ENCODE results near the gene RPL21. TPM values are rescaled to one million over a fixed set of nuclear protein-coding genes. Genes with fewer than 3 reads are reported as not detected.
"Not testable (repeated sequence)": the region's sequence is repeated elsewhere in the genome, so short reads cannot be mapped to it uniquely, and the experiment has no call there.

Gene RPL21
- polyA plus RNA-seq = 1,000 to 10,000 TPM in 1 of 2 donors, 100 to 1,000 TPM in 1; 457 to 1,083 TPM

GRCh38 chr13:27251166-27252091 is at the start of gene RPL21:
Gene RPL21 (plus strand): TSS chr13:27251558. CDS start chr13:27253777, 2,219 bp downstream.
- Histone ChIP-seq H3K27me3 (ENCODE audit: control insufficient read depth in 1 of 2, insufficient read depth in 2 of 2, low read length in 2 of 2) (no peaks in the 10 kb centered on the region), H3K4me3 (ENCODE audit: low read depth in 1 of 2, low read length in 2 of 2) (peak within 1 kb of the TSS; percentile 75 to 99), H3K9me3 (ENCODE audit: control insufficient read depth in 2 of 2, insufficient read depth in 1 of 2, low read depth in 1 of 2, low read length in 1 of 2) (no peaks in the 10 kb centered on the region), H3K4me1 (ENCODE audit: control insufficient read depth in 2 of 2, insufficient read depth in 2 of 2, low read length in 1 of 2) (no peaks in the 10 kb centered on the region), H3K27ac (ENCODE audit: low read depth in 2 of 2, low read length in 1 of 2) (peak within 1 kb of the TSS; percentile 97), H3K36me3 (ENCODE audit: control insufficient read depth in 2 of 2, insufficient read depth in 2 of 2, low read length in 1 of 2) (peaks cover 3 to 5% of the 10 kb centered on the region in 2 donors)
- WGBS, 2 donors = 0% methylated on average over 69 of the region's 69 CpGs

- no peaks in the 10 kb centered on the region for H3K9me3 ChIP-seq (ENCODE audit: control insufficient read depth in 2 of 2, insufficient read depth in 1 of 2, low read depth in 1 of 2, low read length in 1 of 2)
- H3K4me3 ChIP-seq (ENCODE audit: low read depth in 1 of 2, low read length in 2 of 2) = no peak overlapping the region
- no peaks in the 10 kb centered on the region for H3K36me3 ChIP-seq (ENCODE audit: control insufficient read depth in 2 of 2, insufficient read depth in 2 of 2, low read length in 1 of 2)
- 82 to 92% methylated on average over 1 of the region's 1 CpG for WGBS, 2 donors
- no peaks in the 10 kb centered on the region for H3K4me1 ChIP-seq (ENCODE audit: control insufficient read depth in 2 of 2, insufficient read depth in 2 of 2, low read length in 1 of 2)
- H3K27me3 ChIP-seq (ENCODE audit: control insufficient read depth in 1 of 2, insufficient read depth in 2 of 2, low read length in 2 of 2) = no peaks in the 10 kb centered on the region
- H3K27ac ChIP-seq (ENCODE audit: low read depth in 2 of 2, low read length in 1 of 2) = no peak overlapping the region
Measured at GRCh38 chr13:27201661-27202060, 49.7 kb upstream of the RPL21 start.

GRCh38 chr13:27203186-27203585 is 48.2 kb upstream of the RPL21 start:
- H3K27me3 ChIP-seq (ENCODE audit: control insufficient read depth in 1 of 2, insufficient read depth in 2 of 2, low read length in 2 of 2) = no peaks in the 10 kb centered on the region

GRCh38 chr13:27203854-27204253 is 47.5 kb upstream of the RPL21 start:
- Histone ChIP-seq H3K4me1 (ENCODE audit: control insufficient read depth in 2 of 2, insufficient read depth in 2 of 2, low read length in 1 of 2) (no peaks in the 10 kb centered on the region), H3K36me3 (ENCODE audit: control insufficient read depth in 2 of 2, insufficient read depth in 2 of 2, low read length in 1 of 2) (no peaks in the 10 kb centered on the region), H3K9me3 (ENCODE audit: control insufficient read depth in 2 of 2, insufficient read depth in 1 of 2, low read depth in 1 of 2, low read length in 1 of 2) (no peaks in the 10 kb centered on the region), H3K27me3 (ENCODE audit: control insufficient read depth in 1 of 2, insufficient read depth in 2 of 2, low read length in 2 of 2) (no peaks in the 10 kb centered on the region), H3K27ac (ENCODE audit: low read depth in 2 of 2, low read length in 1 of 2) (no peak overlapping the region), H3K4me3 (ENCODE audit: low read depth in 1 of 2, low read length in 2 of 2) (no peak overlapping the region)
- 64 to 66% methylated on average over 3 of the region's 3 CpGs for WGBS, 2 donors

More at GRCh38 chr13:27203186-27203585, 48.2 kb upstream of the RPL21 start:
- no peak overlapping the region for H3K4me3 ChIP-seq (ENCODE audit: low read depth in 1 of 2, low read length in 2 of 2)
- 86 to 88% methylated on average over 4 of the region's 4 CpGs for WGBS, 2 donors
- H3K9me3 ChIP-seq (ENCODE audit: control insufficient read depth in 2 of 2, insufficient read depth in 1 of 2, low read depth in 1 of 2, low read length in 1 of 2) = no peaks in the 10 kb centered on the region
- H3K36me3 ChIP-seq (ENCODE audit: control insufficient read depth in 2 of 2, insufficient read depth in 2 of 2, low read length in 1 of 2) = no peaks in the 10 kb centered on the region
- H3K27ac ChIP-seq (ENCODE audit: low read depth in 2 of 2, low read length in 1 of 2) = no peak overlapping the region
- H3K4me1 ChIP-seq (ENCODE audit: control insufficient read depth in 2 of 2, insufficient read depth in 2 of 2, low read length in 1 of 2) = no peaks in the 10 kb centered on the region

- Histone ChIP-seq H3K36me3 (ENCODE audit: control insufficient read depth in 2 of 2, insufficient read depth in 2 of 2, low read length in 1 of 2) (no peaks in the 10 kb centered on the region), H3K9me3 (ENCODE audit: control insufficient read depth in 2 of 2, insufficient read depth in 1 of 2, low read depth in 1 of 2, low read length in 1 of 2) (peaks cover 0 to 2% of the 10 kb centered on the region in 2 donors), H3K27me3 (ENCODE audit: control insufficient read depth in 1 of 2, insufficient read depth in 2 of 2, low read length in 2 of 2) (no peaks in the 10 kb centered on the region), H3K4me3 (ENCODE audit: low read depth in 1 of 2, low read length in 2 of 2) (no peak overlapping the region), H3K4me1 (ENCODE audit: control insufficient read depth in 2 of 2, insufficient read depth in 2 of 2, low read length in 1 of 2) (peaks cover 0 to 2% of the 10 kb centered on the region in 2 donors), H3K27ac (ENCODE audit: low read depth in 2 of 2, low read length in 1 of 2) (no peak overlapping the region)
- WGBS, 2 donors = 93 to 95% methylated on average over 1 of the region's 1 CpG
Measured at GRCh38 chr13:27208514-27208913, 42.8 kb upstream of the RPL21 start.

- H3K36me3 ChIP-seq (ENCODE audit: control insufficient read depth in 2 of 2, insufficient read depth in 2 of 2, low read length in 1 of 2) = no peaks in the 10 kb centered on the region
- no peak overlapping the region for H3K27ac ChIP-seq (ENCODE audit: low read depth in 2 of 2, low read length in 1 of 2)
- H3K27me3 ChIP-seq (ENCODE audit: control insufficient read depth in 1 of 2, insufficient read depth in 2 of 2, low read length in 2 of 2) = no peaks in the 10 kb centered on the region
- WGBS, 2 donors = 93% methylated on average over 1 of the region's 1 CpG
- H3K9me3 ChIP-seq (ENCODE audit: control insufficient read depth in 2 of 2, insufficient read depth in 1 of 2, low read depth in 1 of 2, low read length in 1 of 2) = peaks cover 0 to 2% of the 10 kb centered on the region in 2 donors
- no peak overlapping the region for H3K4me3 ChIP-seq (ENCODE audit: low read depth in 1 of 2, low read length in 2 of 2)
- peaks cover 0 to 2% of the 10 kb centered on the region in 2 donors for H3K4me1 ChIP-seq (ENCODE audit: control insufficient read depth in 2 of 2, insufficient read depth in 2 of 2, low read length in 1 of 2)
Measured at GRCh38 chr13:27211271-27211670, 40.1 kb upstream of the RPL21 start.

- H3K9me3 ChIP-seq (ENCODE audit: control insufficient read depth in 2 of 2, insufficient read depth in 1 of 2, low read depth in 1 of 2, low read length in 1 of 2) = peaks cover 0 to 2% of the 10 kb centered on the region in 2 donors
- 83 to 85% methylated on average over 17 of the region's 17 CpGs for WGBS, 2 donors
- no peaks in the 10 kb centered on the region for H3K36me3 ChIP-seq (ENCODE audit: control insufficient read depth in 2 of 2, insufficient read depth in 2 of 2, low read length in 1 of 2)
- H3K27ac ChIP-seq (ENCODE audit: low read depth in 2 of 2, low read length in 1 of 2) = no peak overlapping the region
- peaks cover 0 to 2% of the 10 kb centered on the region in 2 donors for H3K4me1 ChIP-seq (ENCODE audit: control insufficient read depth in 2 of 2, insufficient read depth in 2 of 2, low read length in 1 of 2)
- no peak overlapping the region for H3K4me3 ChIP-seq (ENCODE audit: low read depth in 1 of 2, low read length in 2 of 2)
- H3K27me3 ChIP-seq (ENCODE audit: control insufficient read depth in 1 of 2, insufficient read depth in 2 of 2, low read length in 2 of 2) = no peaks in the 10 kb centered on the region
Measured at GRCh38 chr13:27211771-27212364, 39.5 kb upstream of the RPL21 start.

- H3K4me1 ChIP-seq (ENCODE audit: control insufficient read depth in 2 of 2, insufficient read depth in 2 of 2, low read length in 1 of 2); H3K9me3 ChIP-seq (ENCODE audit: control insufficient read depth in 2 of 2, insufficient read depth in 1 of 2, low read depth in 1 of 2, low read length in 1 of 2); H3K36me3 ChIP-seq (ENCODE audit: control insufficient read depth in 2 of 2, insufficient read depth in 2 of 2, low read length in 1 of 2); H3K27me3 ChIP-seq (ENCODE audit: control insufficient read depth in 1 of 2, insufficient read depth in 2 of 2, low read length in 2 of 2); H3K27ac ChIP-seq (ENCODE audit: low read depth in 2 of 2, low read length in 1 of 2); H3K4me3 ChIP-seq (ENCODE audit: low read depth in 1 of 2, low read length in 2 of 2): not testable (repeated sequence)
- WGBS, 2 donors = 93 to 94% methylated on average over 5 of the region's 5 CpGs
Measured at GRCh38 chr13:27213386-27213785, 38.0 kb upstream of the RPL21 start.

GRCh38 chr13:27217791-27218190 is 33.6 kb upstream of the RPL21 start:
- not testable (repeated sequence) for H3K36me3 ChIP-seq (ENCODE audit: control insufficient read depth in 2 of 2, insufficient read depth in 2 of 2, low read length in 1 of 2); H3K27me3 ChIP-seq (ENCODE audit: control insufficient read depth in 1 of 2, insufficient read depth in 2 of 2, low read length in 2 of 2); H3K27ac ChIP-seq (ENCODE audit: low read depth in 2 of 2, low read length in 1 of 2); H3K9me3 ChIP-seq (ENCODE audit: control insufficient read depth in 2 of 2, insufficient read depth in 1 of 2, low read depth in 1 of 2, low read length in 1 of 2); H3K4me3 ChIP-seq (ENCODE audit: low read depth in 1 of 2, low read length in 2 of 2); H3K4me1 ChIP-seq (ENCODE audit: control insufficient read depth in 2 of 2, insufficient read depth in 2 of 2, low read length in 1 of 2)
- WGBS, 2 donors = 89 to 91% methylated on average over 2 of the region's 2 CpGs
